GM21529 (cell line): ENCODE data around the gene ATRN.

Experiments used
- ATAC-seq: cut with Tn5 transposase; IDR thresholded peaks from one replicate; pipeline ENCODE4 v1.9.1; 2021; ENCODE audit not compliant: unreplicated experiment

ATRN gene

GRCh38 chr20:3621111-3621510 is 150.3 kb downstream of the ATRN start:
- no peak for ATAC-seq

- ATAC-seq = no peak
These were observed 151.6 kb downstream of the ATRN start for GRCh38 chr20:3622406-3622805.

GRCh38 chr20:3627476-3627875 is 156.7 kb downstream of the ATRN start:
- ATAC-seq = no peak

- ATAC-seq = no peak
These were observed 157.9 kb downstream of the ATRN start for GRCh38 chr20:3628502-3629314.

GRCh38 chr20:3629893-3630292 is 159.1 kb downstream of the ATRN start:
- ATAC-seq = no peak

GRCh38 chr20:3630429-3630828 is 159.6 kb downstream of the ATRN start:
- ATAC-seq = no peak

GRCh38 chr20:3631534-3631933 is 160.7 kb downstream of the ATRN start:
- no peak for ATAC-seq

- ATAC-seq = no peak
These were observed 161.6 kb downstream of the ATRN start for GRCh38 chr20:3632311-3633004.

GRCh38 chr20:3633913-3634478 is 163.2 kb downstream of the ATRN start:
- ATAC-seq = no peak

GRCh38 chr20:3635346-3635745 is 164.5 kb downstream of the ATRN start:
- no peak for ATAC-seq

GRCh38 chr20:3640259-3640658 is 169.4 kb downstream of the ATRN start:
- no peak for ATAC-seq

GRCh38 chr20:3645309-3646066 is 174.7 kb downstream of the ATRN start:
- no peak for ATAC-seq

GRCh38 chr20:3646067-3646440 is 175.2 kb downstream of the ATRN start:
- no peak for ATAC-seq

- no peak for ATAC-seq
These were observed 175.8 kb downstream of the ATRN start for GRCh38 chr20:3646651-3647050.

- ATAC-seq = no peak
These were observed 176.7 kb downstream of the ATRN start for GRCh38 chr20:3647473-3647872.

- ATAC-seq = no peak
These were observed 178.1 kb downstream of the ATRN start for GRCh38 chr20:3648951-3649350.

GRCh38 chr20:3651204-3651962 is 180.6 kb downstream of the ATRN start:
- ATAC-seq = no peak

- ATAC-seq = no peak
These were observed 181.4 kb downstream of the ATRN start for GRCh38 chr20:3652221-3652620.

- ATAC-seq = no peak
These were observed 182.1 kb downstream of the ATRN start for GRCh38 chr20:3652676-3653596.

- ATAC-seq = no peak
These were observed 183.1 kb downstream of the ATRN start for GRCh38 chr20:3653921-3654320.
